H1 (cell line): Measurements from ENCODE around the gene B4GALNT3. TPM values are rescaled to one million over a fixed set of nuclear protein-coding genes. Genes with fewer than 3 reads are reported as not detected.

Experiments used
- CTCF ChIA-PET: fragments of 300-600 bp; sonication (Branson Sonifier 250); formaldehyde crosslinking; loops from one replicate; lab custom pipeline; 2021; ENCODE audit not compliant: partially characterized antibody; lab: Charles Lee
- POLR2A ChIA-PET: fragments of 300-600 bp; sonication (Branson Sonifier 250); formaldehyde crosslinking; loops from one replicate; lab custom pipeline; 2021; ENCODE audit warnings: inconsistent platforms; ENCODE audit not compliant: partially characterized antibody; lab: Charles Lee
- DNase-seq, 2 experiments: peaks; one replicate each; pipeline versions ENCODE4 v3.0.0 to v3.0.0-alpha.2; 2010 to 2022; ENCODE audit warnings: low spot score in 2 of 2, low read depth in 1 of 2, mixed read lengths in 1 of 2
- FAIRE-seq: peaks from 2 replicates; lab custom pipeline; 2011; peaks lifted over from hg19 to GRCh38; lab: Jason Lieb, UNC
- H2AFZ ChIP-seq: 2 replicates; pipeline ENCODE4 v1.8.1; 2012; ENCODE audit warnings: low read length, inconsistent platforms
- H2AK5ac ChIP-seq: 2 replicates; pipeline ENCODE4 v1.6.1; 2013; ENCODE audit warnings: low read depth, low read length
- H2BK120ac ChIP-seq: replicated peaks from 2 replicates; pipeline ENCODE3; 2013; ENCODE audit warnings: low read depth, low read length, inconsistent platforms
- H2BK12ac ChIP-seq: 2 replicates; pipeline ENCODE4 v1.6.1; 2013; ENCODE audit warnings: low read depth, low read length
- H2BK15ac ChIP-seq: 2 replicates; pipeline ENCODE4 v1.6.1; 2013; ENCODE audit warnings: low read length
- H2BK20ac ChIP-seq: 2 replicates; pipeline ENCODE4 v1.6.1; 2013; ENCODE audit warnings: low read length
- H2BK5ac ChIP-seq: 2 replicates; pipeline ENCODE4 v1.6.1; 2013; ENCODE audit warnings: low read depth, low read length
- H3K14ac ChIP-seq: 2 replicates; pipeline ENCODE4 v1.6.1; 2013; ENCODE audit warnings: inconsistent platforms; ENCODE audit not compliant: insufficient read length
- H3K18ac ChIP-seq: 2 replicates; pipeline ENCODE4 v1.6.1; 2013; ENCODE audit warnings: low read length; ENCODE audit errors: extremely low read depth
- H3K23ac ChIP-seq: 2 replicates; pipeline ENCODE4 v1.6.1; 2013; ENCODE audit warnings: inconsistent platforms; ENCODE audit not compliant: insufficient read length
- H3K23me2 ChIP-seq: 2 replicates; pipeline ENCODE4 v1.6.1; 2013; ENCODE audit warnings: low read depth, low read length
- H3K27ac ChIP-seq: 2 replicates; pipeline ENCODE4 v1.6.1; 2011; ENCODE audit warnings: low read depth, low read length, inconsistent platforms
- H3K27me3 ChIP-seq, 4 experiments: replicated peaks in 1 of 4; 1 replicate in 1 of 4; 2 replicates in 3 of 4; pipeline versions ENCODE4 v1.6.1 to v1.8.1; 2011 to 2013; ENCODE audit warnings: low read length in 3 of 4, mild to moderate bottlenecking in 3 of 4, inconsistent platforms in 2 of 4, mixed read lengths in 2 of 4, moderate library complexity in 1 of 4; ENCODE audit not compliant: control insufficient read depth in 3 of 4, insufficient read depth in 3 of 4; ENCODE audit errors: extremely low read depth in 1 of 4
- H3K36me3 ChIP-seq, 4 experiments: 2 replicates each; pipeline versions ENCODE4 v1.6.1 to v1.8.1; 2011 to 2013; ENCODE audit warnings: mild to moderate bottlenecking in 4 of 4, low read length in 3 of 4, moderate library complexity in 2 of 4, control low read depth in 1 of 4, inconsistent platforms in 1 of 4; ENCODE audit not compliant: insufficient read depth in 4 of 4, control insufficient read depth in 2 of 4
- H3K4ac ChIP-seq: replicated peaks from 2 replicates; pipeline ENCODE3; 2013; ENCODE audit warnings: low read length, low read depth, mixed read lengths, inconsistent platforms; ENCODE audit not compliant: insufficient read length
- H3K4me1 ChIP-seq, 4 experiments: replicated peaks in 1 of 4; 1 replicate in 1 of 4; 2 replicates in 3 of 4; pipeline versions ENCODE4 v1.6.1 to v1.8.1; 2011 to 2013; ENCODE audit warnings: low read length in 3 of 4, inconsistent platforms in 2 of 4, mixed read lengths in 1 of 4; ENCODE audit not compliant: insufficient read depth in 4 of 4, control insufficient read depth in 3 of 4
- H3K4me2 ChIP-seq, 2 experiments: 2 replicates each; pipeline versions ENCODE4 v1.6.1 to v1.8.1; 2011 to 2013; ENCODE audit warnings: low read depth in 2 of 2, low read length in 2 of 2, control low read depth in 1 of 2, inconsistent platforms in 1 of 2, mild to moderate bottlenecking in 1 of 2; ENCODE audit not compliant: insufficient read depth in 1 of 2
- H3K4me3 ChIP-seq, 4 experiments: fragments of 200-600, 300-600 bp in 1 of 4; sonication (generic), shearing (Covaris generic), sonication (Bioruptor Twin) in 1 of 4; 2 replicates each; pipeline versions ENCODE4 v1.5.1 to v1.8.1; 2011 to 2016; ENCODE audit warnings: low read length in 4 of 4, low read depth in 3 of 4, control low read depth in 2 of 4, inconsistent platforms in 2 of 4, mild to moderate bottlenecking in 2 of 4, mixed read lengths in 1 of 4, moderate library complexity in 1 of 4; ENCODE audit not compliant: insufficient read depth in 2 of 4; ENCODE audit errors: extremely low read depth in 1 of 4
- H3K56ac ChIP-seq: replicated peaks from 2 replicates; pipeline ENCODE3; 2013; ENCODE audit warnings: low read depth, mild to moderate bottlenecking, mixed read lengths, low read length, inconsistent platforms; ENCODE audit not compliant: insufficient read length
- H3K79me1 ChIP-seq: 2 replicates; pipeline ENCODE4 v1.6.1; 2013; ENCODE audit warnings: low read depth, low read length, control low read depth
- H3K79me2 ChIP-seq, 2 experiments: 2 replicates each; pipeline versions ENCODE4 v1.6.1 to v1.8.1; 2012 to 2013; ENCODE audit warnings: low read length in 2 of 2, mild to moderate bottlenecking in 2 of 2, inconsistent platforms in 1 of 2; ENCODE audit not compliant: insufficient read depth in 2 of 2, control insufficient read depth in 1 of 2
- H3K9ac ChIP-seq, 4 experiments: replicated peaks in 1 of 4; 1 replicate in 1 of 4; 2 replicates in 3 of 4; pipeline versions ENCODE4 v1.6.1 to v1.8.1; 2011 to 2013; ENCODE audit warnings: low read depth in 3 of 4, low read length in 3 of 4, control low read depth in 2 of 4, mild to moderate bottlenecking in 2 of 4, moderate library complexity in 2 of 4, inconsistent platforms in 1 of 4; ENCODE audit errors: extremely low read depth in 1 of 4
- H3K9me3 ChIP-seq, 2 experiments: 2 replicates each; pipeline versions ENCODE4 v1.6.1 to v1.8.1; 2012 to 2013; ENCODE audit warnings: mild to moderate bottlenecking in 2 of 2, moderate library complexity in 2 of 2, control low read depth in 1 of 2, inconsistent platforms in 1 of 2, low read depth in 1 of 2, low read length in 1 of 2, mixed read lengths in 1 of 2; ENCODE audit not compliant: insufficient read depth in 2 of 2
- H4K20me1 ChIP-seq, 2 experiments: replicated peaks in 1 of 2; 2 replicates each; pipeline versions ENCODE3 to v1.8.1; 2011 to 2013; ENCODE audit warnings: inconsistent platforms in 2 of 2, low read length in 2 of 2, mild to moderate bottlenecking in 1 of 2; ENCODE audit not compliant: insufficient read depth in 2 of 2, control insufficient read depth in 1 of 2
- H4K5ac ChIP-seq: 2 replicates; pipeline ENCODE4 v1.6.1; 2013; ENCODE audit warnings: low read length, low read depth, mixed read lengths, inconsistent platforms; ENCODE audit not compliant: insufficient read length
- H4K8ac ChIP-seq: 2 replicates; pipeline ENCODE4 v1.8.0; 2013; ENCODE audit warnings: mild to moderate bottlenecking, moderate library complexity, low read length, inconsistent platforms; ENCODE audit not compliant: insufficient read depth; ENCODE audit errors: extremely low read depth
- H4K91ac ChIP-seq: replicated peaks from 2 replicates; pipeline ENCODE3; 2013; ENCODE audit warnings: low read length, mixed read lengths, inconsistent platforms; ENCODE audit not compliant: insufficient read length
- SUZ12 ChIP-seq: fragments of 200-600 bp; sonication (generic); IDR thresholded peaks from 2 replicates; pipeline ENCODE4 v1.6.1; 2012; ENCODE audit warnings: mild to moderate bottlenecking, inconsistent platforms, low read length, moderate library complexity, mixed read lengths
- TAF7 ChIP-seq: optimal IDR thresholded peaks from 2 replicates; pipeline ENCODE3; 2011; ENCODE audit warnings: low read depth, mild to moderate bottlenecking, inconsistent platforms, low read length, moderate library complexity, borderline replicate concordance
- WGBS, 2 experiments: shearing (Covaris generic) in 1 of 2; methylation state at CpG; one replicate each; pipeline versions ENCODE4 v1.1.6 to v1.1.7; 2013 to 2015; ENCODE audit warnings: low lambda C conversion rate in 2 of 2, mixed read lengths in 2 of 2, inconsistent platforms in 1 of 2, low coverage in 1 of 2, missing lambda C conversion rate in 1 of 2; ENCODE audit not compliant: insufficient replicate concordance in 2 of 2, insufficient coverage in 1 of 2, insufficient read length in 1 of 2; ENCODE audit errors: extremely low coverage in 1 of 2, missing lambda C conversion rate in 1 of 2; 5-methylcytosine and 5-hydroxymethylcytosine counted together
- polyA plus RNA-seq, 7 experiments: library from polyadenylated mRNA; depleted of rRNA in 3 of 7; stranded (reverse) in 5 of 7; unstranded in 2 of 7; fragments of >200 nt in 5 of 7; fragments of 200-250 nt in 2 of 7; gene quantifications; 1 replicate in 5 of 7; 2 replicates in 1 of 7; 4 replicates in 1 of 7; pipeline versions ENCODE4 v1.2.1 to v1.2.3, GENCODE V29; 2011 to 2013; ENCODE audit warnings: missing spikeins in 2 of 7, mixed read lengths in 2 of 7
- total RNA-seq: library from RNA; stranded (reverse); fragmentation: NEBNext Ultra II Directional; extraction: Animal tissue kit (Norgen Biotek cat#: 25700); gene quantifications from 2 replicates; pipeline ENCODE4 v1.2.1, GENCODE V29; 2021

The B4GALNT3 gene
- total and polyA plus RNA-seq, 2 of the 8 experiments (the other 6 are each of a cell fraction or from before 2014, with no cell fraction given), result 12.5 to 20.3 TPM

DNA sequence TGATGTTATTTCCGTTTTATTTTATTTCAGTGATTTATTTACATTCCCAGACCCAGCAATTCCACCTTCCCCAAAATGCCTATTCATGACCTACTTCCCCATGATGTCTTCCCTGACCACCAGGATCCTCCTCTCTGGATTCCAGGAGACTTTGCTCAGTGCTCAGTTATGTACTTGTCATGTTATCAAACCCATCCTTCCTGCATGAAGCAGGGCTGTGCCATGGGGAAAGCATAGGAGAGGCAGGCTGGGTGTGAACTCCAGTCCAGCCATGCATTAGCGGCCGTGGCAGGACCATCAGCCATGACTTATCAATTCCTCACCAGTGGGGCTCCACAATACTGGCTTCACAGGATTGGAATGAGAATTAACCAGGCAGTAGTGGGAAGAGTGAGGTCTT is 57.8 kb downstream of the B4GALNT3 start:
- Histone ChIP-seq H2BK20ac (no peak overlapping the region), H2BK12ac (no peak overlapping the region), H3K4me3 (no peak overlapping the region), H3K9me3 (no peaks in the 10 kb centered on the region), H3K4me2 (no peak overlapping the region), H4K20me1 (peaks cover 0 to 2% of the 10 kb centered on the region in 2 experiments), H3K23me2 (peaks cover 4% of the 10 kb centered on the region; the same call in 1 of the 2 replicates), H3K36me3 (no peaks in the 10 kb centered on the region), H3K56ac (no peak overlapping the region), H2AFZ (no peak overlapping the region), H3K23ac (no peak overlapping the region), H3K18ac (no peak overlapping the region), H3K9ac (no peak overlapping the region), H2BK120ac (no peak overlapping the region), H3K14ac (no peak overlapping the region), H4K8ac (no peak overlapping the region), H3K79me1 (no peaks in the 10 kb centered on the region), H4K91ac (no peak overlapping the region), H3K4ac (no peak overlapping the region), H3K27ac (no peak overlapping the region), H3K4me1 (peaks cover 0 to 3% (median 0%) of the 10 kb centered on the region in 4 experiments; a peak in 1 of 7 replicates), H2BK15ac (no peak overlapping the region), H3K79me2 (no peaks in the 10 kb centered on the region), H4K5ac (no peak overlapping the region), H2AK5ac (no peak overlapping the region), H2BK5ac (no peak overlapping the region), H3K27me3 (no peaks in the 10 kb centered on the region)
- 91% methylated on average over 3 of the region's 3 CpGs; no CpG with 5 or more reads in 1 of the 2 experiments for WGBS, 2 experiments
- no peak for FAIRE-seq
- ChIA-PET CTCF (interaction anchor here (4.7 kb wide), 1 partner anchor 30 kb away, joined by 25 read pairs; no protein-coding TSS in a partner anchor), POLR2A (no interaction called here)
- no peak for DNase-seq
- TF ChIP-seq TAF7 (no peak), SUZ12 (no peak)
